8988T (cell line): ENCODE data around the gene TSNAX.
"Not testable (repeated sequence)": the region's sequence is repeated elsewhere in the genome, so short reads cannot be mapped to it uniquely, and the experiment has no call there.

Experiments
- DNase-seq: peaks from one replicate; pipeline ENCODE4 v3.0.0; 2011

The TSNAX gene

DNA sequence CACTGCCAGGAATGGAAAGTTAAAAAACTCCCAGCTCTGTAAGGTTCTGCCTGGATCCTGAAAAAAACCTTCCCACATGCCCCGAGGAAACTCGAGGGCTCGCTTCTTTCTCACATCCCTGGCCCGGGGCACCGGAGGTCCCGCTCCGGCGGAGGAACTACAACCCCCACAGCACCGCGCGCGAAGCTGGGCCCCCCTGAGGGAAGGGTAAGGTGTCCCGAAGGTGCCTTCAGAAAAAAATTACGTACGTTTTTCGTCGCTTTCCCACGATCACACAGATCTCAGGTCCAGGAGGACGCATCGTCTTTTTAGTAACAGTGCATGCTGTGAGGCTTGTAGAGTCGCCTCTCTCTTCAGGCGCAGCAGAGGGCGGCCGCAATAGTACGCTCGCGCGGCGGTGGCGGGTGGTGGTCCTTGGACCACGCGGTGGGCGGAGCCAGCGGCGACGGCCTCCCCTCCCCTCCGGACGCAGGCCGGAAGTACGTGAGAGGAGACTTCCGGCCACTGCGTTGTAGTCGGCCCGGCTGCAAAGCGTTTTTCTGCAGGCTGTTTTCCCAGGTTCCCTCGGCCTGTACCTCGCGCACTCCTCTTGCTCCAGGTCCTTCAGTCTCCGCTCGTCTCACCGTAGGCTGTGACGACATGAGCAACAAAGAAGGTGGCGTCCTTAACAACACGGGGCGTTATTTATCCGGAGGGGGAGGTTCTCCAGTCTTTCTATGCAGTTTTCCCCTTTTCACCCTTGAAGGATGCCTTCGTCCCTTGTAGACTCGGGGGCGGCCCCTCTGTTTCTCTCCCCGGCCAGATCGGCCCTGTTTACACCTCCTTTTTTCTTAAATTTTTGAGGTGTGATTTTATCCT, at the start of gene TSNAX:
Gene TSNAX (plus strand): TSS at position 498 of the 858 bp plus-strand sequence. CDS start 142 bp downstream, at position 640.
- DNase-seq: peak; percentile 64

DNA sequence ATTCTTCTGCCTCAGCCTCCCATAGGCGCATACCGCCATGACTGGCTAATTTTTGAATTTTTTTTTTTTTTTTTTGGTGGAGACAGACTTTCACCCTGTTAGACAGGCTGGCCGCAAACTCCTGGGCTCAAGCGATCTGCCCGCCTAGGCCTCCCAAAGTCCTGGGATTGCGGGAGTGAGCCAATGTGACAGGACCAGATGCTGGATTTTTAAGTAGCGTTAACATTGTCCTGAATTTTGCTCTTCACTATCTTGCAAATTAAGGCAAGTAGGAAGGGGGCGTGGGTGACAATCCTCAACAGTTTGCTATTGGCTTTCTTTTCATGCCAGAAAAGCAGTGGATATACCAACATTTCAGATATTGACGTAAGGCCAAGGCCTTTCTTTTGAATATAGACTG, 49.7 kb upstream of the TSNAX start:
- no peak for DNase-seq

DNA sequence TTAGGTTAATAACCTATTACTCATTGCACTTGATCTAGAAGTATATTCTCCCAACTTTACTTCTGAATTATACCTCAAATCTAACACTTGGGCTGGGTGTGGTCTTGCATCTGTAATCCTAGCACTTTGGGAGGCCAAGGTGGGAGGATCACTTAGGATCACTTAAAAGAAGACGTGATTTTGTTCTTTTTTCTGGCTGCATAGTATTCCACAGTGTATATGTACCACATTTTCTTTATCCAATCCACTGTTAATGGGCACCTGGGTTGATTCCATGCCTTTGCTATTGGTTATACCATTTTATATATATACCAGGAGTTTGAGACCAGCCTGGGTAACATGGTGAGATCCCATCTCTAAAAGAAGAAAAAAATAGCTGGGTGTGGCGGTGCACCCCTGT, 48.5 kb upstream of the TSNAX start:
- no peak for DNase-seq

- no peak for DNase-seq
Measured at GRCh38 chr1:231481289-231481688, 47.2 kb upstream of the TSNAX start.

DNA sequence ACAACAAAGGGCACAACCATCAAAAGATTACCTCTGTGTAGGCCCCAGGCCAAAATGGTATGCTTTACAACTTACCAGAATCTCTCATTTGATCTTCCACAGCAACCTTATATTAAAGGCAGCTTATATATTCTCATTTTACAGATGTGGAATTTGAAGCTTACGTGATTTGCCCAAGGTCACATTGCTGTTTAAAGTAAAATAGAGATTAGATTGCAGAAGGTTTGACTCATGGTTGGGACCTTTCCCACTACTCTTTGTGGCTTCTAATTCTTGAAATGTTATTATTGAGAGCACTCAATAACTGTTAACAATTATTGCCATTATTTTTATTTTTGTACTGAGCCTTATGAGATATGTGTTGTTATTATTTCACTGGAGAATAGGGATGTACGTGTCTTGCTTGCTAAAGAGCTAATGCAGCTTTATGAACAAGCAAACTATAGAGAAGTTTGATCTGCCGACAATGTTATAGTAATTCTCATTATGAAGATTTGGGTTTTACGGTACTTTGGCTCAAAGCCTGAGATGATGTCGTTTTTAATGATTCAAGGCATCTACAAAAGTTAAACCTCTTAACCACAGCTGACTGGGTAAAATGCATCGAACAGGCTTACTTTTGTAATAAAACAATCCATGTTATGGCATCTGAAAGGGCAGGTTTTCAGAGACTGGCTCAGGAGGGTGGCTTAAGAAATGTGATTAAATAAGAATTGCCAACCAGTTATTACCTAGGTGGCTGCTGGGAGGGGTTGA, 43.3 kb upstream of the TSNAX start:
- DNase-seq: no peak

DNA sequence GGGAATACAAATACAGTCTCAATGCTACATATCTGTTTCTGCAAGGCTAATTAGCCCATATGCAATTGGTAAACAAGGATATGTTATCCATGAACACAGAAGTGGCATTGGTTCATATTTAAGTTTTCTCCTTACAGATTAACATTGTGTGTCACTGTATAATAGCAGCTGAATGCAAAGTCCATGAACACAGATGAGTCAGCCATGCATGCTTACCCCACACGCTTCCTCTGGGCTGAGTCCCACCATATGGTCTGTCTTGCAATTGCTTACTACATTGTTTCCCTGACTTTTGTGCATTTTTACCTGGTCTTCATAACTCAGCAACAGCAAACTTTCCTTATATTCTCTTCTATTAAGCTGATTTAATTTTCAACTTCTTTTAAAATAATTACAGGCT, 41.5 kb upstream of the TSNAX start:
- no peak for DNase-seq

DNA sequence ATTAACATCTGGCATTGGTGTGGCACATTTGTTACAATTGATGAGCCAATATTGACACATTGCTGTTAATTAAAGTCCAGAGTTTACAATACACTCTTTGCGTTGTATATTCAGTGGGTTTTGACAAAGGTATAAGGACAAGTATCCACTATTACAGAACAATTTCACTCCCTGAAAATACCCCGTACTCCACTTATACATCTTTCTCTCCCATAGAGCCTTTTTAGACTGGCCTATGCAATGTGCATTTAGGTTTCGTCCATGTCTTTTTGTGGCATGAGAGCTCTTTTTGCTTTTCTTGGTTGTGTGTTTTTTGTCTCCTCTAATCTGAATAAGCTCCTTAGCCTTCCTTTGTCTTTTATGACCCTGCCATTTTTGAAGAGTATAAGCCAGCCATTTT, 40.6 kb upstream of the TSNAX start:
- no peak for DNase-seq

GRCh38 chr1:231493421-231494185, 34.9 kb upstream of the TSNAX start:
- DNase-seq: no peak

GRCh38 chr1:231494439-231495110, 33.9 kb upstream of the TSNAX start:
- DNase-seq: no peak

GRCh38 chr1:231497629-231498152, 30.8 kb upstream of the TSNAX start:
- DNase-seq: no peak

DNA sequence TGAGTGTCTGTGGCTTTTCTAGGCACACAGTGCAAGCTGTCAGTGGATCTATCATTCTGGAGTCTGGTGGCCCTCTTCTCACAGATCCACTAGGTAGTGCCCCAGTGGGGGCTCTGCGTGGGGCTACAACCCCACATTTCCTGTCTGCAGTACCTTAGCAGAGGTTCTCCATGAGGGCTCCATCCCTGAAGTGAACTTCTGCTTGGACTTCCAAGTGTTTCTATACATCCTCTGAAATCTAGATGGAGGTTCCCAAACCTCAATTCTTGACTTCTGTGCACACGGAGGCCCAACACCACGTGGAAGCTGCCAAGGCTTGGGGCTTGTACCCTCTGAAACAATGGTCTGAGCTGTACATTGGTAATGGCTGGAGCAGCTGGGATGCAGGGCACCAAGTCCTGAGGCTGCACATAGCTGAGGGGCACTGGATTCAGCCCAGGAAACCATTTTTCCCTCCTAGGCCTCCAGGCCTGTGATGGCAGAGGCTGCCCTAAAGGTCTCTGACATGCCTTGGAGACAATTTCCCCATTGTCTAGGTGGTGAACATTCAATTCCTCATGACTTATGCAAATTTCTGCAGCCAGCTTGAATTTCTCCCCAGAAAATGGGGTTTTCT, 29.2 kb upstream of the TSNAX start:
- no peak for DNase-seq

DNA sequence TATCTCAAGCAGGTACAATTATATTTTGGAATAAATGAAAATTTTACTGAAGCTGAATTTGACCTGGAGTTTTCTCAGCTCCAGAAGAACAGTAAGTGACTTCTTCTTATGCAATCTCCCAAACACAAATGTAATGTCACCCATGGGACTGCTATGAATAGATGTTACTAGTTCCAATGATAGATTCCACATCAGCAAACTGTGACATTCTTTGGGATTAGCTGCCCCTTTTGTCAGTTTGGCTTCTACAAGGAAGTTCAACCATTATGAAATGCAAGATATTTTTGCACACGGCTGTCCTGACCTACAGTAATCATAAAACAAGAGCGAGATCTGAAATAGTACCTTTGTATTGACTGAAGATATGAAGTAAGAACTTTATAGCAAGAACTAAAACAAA, 27.8 kb upstream of the TSNAX start:
- no peak for DNase-seq

DNA sequence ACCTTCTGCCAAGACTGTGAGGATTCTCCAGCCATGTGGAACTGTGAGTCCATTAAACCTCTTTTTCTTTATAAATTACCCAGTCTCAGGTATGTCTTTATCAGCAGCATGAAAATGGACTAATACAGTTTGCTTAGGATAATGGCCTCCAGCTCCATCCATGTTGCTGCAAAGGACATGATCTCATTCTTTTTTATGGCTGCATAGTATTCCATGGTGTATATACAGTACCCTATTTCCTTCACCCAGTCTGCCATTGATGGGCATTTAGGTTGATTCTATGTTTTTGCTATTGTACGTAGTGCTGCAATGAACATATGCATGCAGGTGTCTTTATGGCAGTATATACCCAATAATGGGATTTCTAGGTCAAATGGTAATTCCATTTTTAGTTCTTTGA, 25.3 kb upstream of the TSNAX start:
- DNase-seq: not testable (repeated sequence)

DNA sequence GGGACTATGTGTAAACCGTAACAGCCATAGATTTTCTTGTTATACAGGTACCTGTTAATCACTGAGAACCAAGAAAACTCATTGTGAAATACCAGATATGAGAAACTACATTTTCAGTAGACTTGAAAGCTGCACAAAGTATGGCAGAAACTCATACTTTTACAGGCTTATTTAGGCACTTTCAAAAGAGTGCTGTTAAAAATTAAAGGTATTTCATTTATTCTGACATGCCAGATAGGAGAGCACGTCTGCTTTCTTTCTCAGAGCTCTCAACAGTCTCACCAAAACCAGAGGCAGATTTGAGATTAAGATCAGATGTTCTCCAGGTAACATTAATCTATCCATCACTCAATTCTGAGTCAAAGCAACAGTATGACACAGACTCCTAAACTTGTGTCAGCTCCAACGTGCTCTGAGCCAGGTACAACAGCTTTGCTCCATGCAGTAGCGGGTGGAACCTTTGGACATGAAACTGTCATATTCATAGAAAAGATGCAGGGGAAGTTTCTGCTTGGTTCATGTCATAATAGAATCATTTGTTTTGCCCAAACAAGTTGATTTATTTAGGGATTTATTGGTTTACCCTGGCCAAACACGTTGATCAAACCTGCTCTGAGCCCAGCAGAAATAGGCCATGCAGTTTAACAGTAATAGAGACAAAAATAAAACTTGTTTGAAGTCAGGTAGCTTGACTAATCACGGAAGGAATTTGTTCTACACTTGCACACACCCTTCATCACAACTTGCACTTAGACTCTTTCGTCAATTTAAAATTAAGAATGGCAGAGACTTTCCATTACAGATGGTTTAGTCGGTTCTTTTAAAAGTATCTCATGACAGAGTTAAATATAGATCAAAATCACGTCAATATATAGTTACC, 20.8 kb upstream of the TSNAX start:
- no peak for DNase-seq

- DNase-seq: no peak
Measured at GRCh38 chr1:231508497-231508896, 20.0 kb upstream of the TSNAX start.

- DNase-seq: no peak
Measured at GRCh38 chr1:231508941-231509340, 19.5 kb upstream of the TSNAX start.

DNA sequence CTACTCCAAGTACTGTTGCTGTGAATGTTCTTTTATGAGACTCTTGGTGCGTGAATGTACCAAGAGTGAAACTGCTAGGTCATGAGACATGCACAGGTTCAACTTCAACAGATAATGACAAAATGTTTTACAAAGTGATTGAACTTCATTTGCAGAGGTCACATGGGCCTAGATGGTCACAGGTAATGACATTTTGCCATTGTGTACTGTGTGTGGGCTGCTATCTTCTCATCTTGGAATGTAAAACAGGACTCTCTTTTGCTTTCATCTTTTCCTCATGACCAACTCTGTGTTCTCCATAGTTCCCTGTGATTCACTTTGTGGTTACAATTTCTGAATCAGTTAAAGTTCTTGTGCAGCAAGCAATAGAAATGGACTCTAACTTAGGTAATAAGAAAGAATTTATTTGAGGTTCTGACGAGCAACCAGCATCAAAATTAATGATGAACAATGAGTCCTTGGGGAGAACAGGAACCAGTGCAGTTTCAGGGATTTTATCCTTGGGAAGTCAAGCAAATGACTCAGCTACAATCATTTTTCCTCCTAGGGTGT, 16.2 kb upstream of the TSNAX start:
- DNase-seq: no peak

DNA sequence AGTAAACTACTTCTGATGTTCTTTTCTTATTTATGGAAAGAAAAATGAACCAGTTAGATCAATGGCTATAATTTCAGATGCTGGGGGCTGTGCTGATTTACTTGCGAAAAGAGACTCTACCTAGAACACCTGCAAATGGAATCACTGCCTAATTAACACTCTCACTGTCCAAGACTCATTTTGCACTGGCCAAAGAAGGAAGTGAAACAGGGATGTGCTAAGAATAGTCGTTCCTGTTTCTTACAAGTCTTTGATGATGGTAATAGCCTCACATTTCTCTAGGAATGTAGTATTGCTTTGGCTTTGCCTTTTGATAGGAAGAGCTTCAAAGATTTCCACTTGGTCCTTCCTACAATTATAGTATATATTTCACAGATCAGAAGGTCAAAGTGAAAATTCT, 12.7 kb upstream of the TSNAX start:
- no peak for DNase-seq

DNA sequence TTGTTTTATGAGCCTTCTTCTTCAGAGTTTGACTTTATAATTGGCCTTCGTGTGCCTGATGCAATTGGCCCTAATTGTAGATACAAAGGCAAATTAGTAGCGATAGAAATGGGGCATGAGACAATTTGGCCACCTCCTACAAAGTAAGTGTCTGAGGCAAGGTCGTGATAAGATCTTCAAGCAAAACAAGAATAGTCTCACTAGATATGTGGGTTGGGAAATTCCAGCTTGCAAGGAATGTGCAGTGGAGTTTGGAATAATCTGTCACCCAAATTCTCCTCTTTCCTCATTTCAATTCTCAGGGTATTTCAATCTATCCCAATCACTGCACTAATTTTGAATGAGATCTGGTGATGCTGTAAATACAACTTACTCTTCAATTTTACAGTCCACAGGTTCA, 11.4 kb upstream of the TSNAX start:
- DNase-seq: no peak

DNA sequence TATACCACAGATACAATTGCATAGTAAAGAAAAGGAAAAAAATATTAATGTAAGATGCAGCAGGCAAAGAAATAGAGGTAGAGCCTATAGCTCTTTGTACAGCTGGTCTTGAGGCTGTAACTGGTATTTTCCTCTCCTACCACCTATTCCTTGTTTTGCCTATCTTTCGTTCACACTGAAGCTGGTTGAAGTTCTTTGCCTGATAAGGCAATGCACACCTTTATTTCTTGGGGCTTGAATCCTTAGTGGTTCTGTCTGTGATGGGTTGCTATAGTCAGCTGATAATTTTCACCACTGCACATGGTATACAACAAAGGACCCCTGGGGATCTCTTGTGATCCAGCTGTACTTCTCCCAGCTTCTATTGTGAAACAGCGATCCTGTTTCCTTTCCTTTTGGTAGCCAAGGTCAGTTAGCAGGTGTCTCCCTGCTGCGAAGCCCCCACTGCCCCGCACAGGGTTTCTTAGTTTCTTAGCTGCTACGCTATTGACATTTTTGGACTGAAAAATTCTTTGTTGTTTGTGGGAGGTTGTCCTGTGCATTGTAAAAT, 9.9 kb upstream of the TSNAX start:
- no peak for DNase-seq

DNA sequence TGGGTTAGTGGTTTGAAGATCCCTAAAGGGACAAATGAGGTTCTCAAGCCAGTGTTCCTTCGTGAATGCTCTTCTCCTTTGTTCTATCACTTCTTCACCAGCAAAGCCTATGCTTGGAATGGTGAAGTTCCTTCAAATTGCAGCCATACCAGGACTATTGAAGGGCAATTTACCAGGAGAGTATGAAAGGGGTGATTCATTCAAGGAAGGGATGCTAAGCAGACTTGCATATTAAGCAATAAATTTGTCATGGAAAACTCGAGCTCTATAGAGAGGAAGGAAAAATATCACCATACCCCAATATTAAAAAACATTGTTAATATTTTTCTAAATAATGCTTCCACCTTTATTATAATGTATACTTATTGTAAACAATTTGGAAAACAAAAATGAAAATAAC, 9.3 kb upstream of the TSNAX start:
- no peak for DNase-seq
